ENCODE results near the gene TUBE1. TPM values are rescaled to one million over a fixed set of nuclear protein-coding genes. Genes with fewer than 3 reads are reported as not detected.

Gene TUBE1
- total RNA-seq, 1 experiment from 2014 or later: 11.6 TPM

DNA sequence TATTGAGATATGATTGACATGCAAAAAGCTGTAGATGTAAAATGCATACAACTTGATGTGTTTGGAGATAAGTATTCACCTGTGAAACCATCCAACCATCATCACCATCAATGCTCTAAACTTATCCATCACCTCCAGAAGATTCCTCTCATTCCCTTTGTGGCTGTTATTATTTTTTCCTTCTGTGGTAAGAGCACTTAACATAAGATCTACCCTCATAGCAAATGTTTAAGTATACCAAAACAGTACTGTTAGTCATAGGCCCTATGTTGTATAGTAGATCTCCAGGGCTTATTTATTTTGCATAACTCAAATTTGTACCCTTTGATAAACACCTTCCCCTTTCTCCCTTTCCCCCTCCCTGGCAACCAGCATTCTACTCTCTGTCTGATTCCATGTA is 64.5 kb downstream of the TUBE1 start:
- DNase-seq: no peak
- Histone ChIP-seq H3K9ac (ENCODE audit: extremely low read depth, insufficient read length, low read length) (no peak overlapping the region), H3K4ac (ENCODE audit: low read depth, low read length) (no peak overlapping the region), H2BK5ac (ENCODE audit: insufficient read length, low read length) (no peak overlapping the region), H2BK15ac (ENCODE audit: low read depth, low read length) (no peak overlapping the region), H4K91ac (ENCODE audit: insufficient read length, low read depth, low read length) (no peak overlapping the region), H4K20me1 (ENCODE audit: control insufficient read depth, insufficient read depth, insufficient read length) (no peaks in the 10 kb centered on the region), H2BK12ac (ENCODE audit: insufficient read length, low read depth, low read length) (no peak overlapping the region), H3K14ac (ENCODE audit: insufficient read depth, low read length) (no peak overlapping the region), H2BK20ac (ENCODE audit: low read depth, low read length, poor library complexity, severe bottlenecking) (no peak overlapping the region), H2AFZ (ENCODE audit: low read length) (no peak overlapping the region), H3K4me1 (ENCODE audit: insufficient read depth, low read length) (no peaks in the 10 kb centered on the region), H3K27ac (ENCODE audit: insufficient read length, low read depth, low read length) (no peak overlapping the region), H3K56ac (ENCODE audit: insufficient read length, low read depth, low read length) (no peak overlapping the region), H4K8ac (replicated peaks; ENCODE audit: insufficient read length, low read depth, low read length) (no peak overlapping the region), H3T11ph (ENCODE audit: low read length) (no peak overlapping the region), H3K23ac (ENCODE audit: insufficient read length, low read depth, low read length) (no peak overlapping the region), H3K79me2 (ENCODE audit: insufficient read depth, low read length) (no peaks in the 10 kb centered on the region), H3K18ac (ENCODE audit: insufficient read length, low read depth, low read length) (no peak overlapping the region), H3K27me3 (ENCODE audit: insufficient read depth, low read length) (no peaks in the 10 kb centered on the region), H4K5ac (ENCODE audit: insufficient read length, low read depth, low read length) (no peak overlapping the region), H3K23me2 (ENCODE audit: insufficient read length, low read depth, low read length, poor library complexity, severe bottlenecking) (no peaks in the 10 kb centered on the region), H2AK5ac (ENCODE audit: insufficient read length, low read length) (no peak overlapping the region), H3K4me2 (ENCODE audit: insufficient read depth, insufficient read length, low read length) (no peak overlapping the region), H3K9me3 (ENCODE audit: control insufficient read depth, low read depth, low read length) (no peaks in the 10 kb centered on the region), H2BK120ac (ENCODE audit: low read depth, low read length, poor library complexity, severe bottlenecking) (no peak overlapping the region), H3K79me1 (ENCODE audit: insufficient read depth, low read depth, low read length, poor library complexity, severe bottlenecking) (no peaks in the 10 kb centered on the region)
- Mint-ChIP-seq H3K4me1 (peaks cover 0 to 3% of the 10 kb centered on the region in 2 experiments; a peak in 2 of 4 replicates), H3K27ac (no peak overlapping the region), H3K27me3 (ENCODE audit: low read depth) (no peaks in the 10 kb centered on the region; the same call in 1 of the 2 replicates), H3K9me3 (peaks cover 4 to 12% of the 10 kb centered on the region in 2 experiments; a peak in 4 of 5 replicates), H3K4me3 (no peak overlapping the region), H3K36me3 (ENCODE audit: insufficient read depth in 1 of 3, low read depth in 3 of 3) (peaks cover 0 to 11% (median 0%) of the 10 kb centered on the region in 3 experiments; a peak in 3 of 7 replicates)
- TF ChIP-seq, protein P1, sequence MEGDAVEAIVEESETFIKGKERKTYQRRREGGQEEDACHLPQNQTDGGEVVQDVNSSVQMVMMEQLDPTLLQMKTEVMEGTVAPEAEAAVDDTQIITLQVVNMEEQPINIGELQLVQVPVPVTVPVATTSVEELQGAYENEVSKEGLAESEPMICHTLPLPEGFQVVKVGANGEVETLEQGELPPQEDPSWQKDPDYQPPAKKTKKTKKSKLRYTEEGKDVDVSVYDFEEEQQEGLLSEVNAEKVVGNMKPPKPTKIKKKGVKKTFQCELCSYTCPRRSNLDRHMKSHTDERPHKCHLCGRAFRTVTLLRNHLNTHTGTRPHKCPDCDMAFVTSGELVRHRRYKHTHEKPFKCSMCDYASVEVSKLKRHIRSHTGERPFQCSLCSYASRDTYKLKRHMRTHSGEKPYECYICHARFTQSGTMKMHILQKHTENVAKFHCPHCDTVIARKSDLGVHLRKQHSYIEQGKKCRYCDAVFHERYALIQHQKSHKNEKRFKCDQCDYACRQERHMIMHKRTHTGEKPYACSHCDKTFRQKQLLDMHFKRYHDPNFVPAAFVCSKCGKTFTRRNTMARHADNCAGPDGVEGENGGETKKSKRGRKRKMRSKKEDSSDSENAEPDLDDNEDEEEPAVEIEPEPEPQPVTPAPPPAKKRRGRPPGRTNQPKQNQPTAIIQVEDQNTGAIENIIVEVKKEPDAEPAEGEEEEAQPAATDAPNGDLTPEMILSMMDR (conservative IDR thresholded peaks at IDR 0.05): no peak

Measured in H9 (cell line).